Esophagus (tissue), 2 donors: Measurements from ENCODE around the gene DNAAF8. TPM values are rescaled to one million over a fixed set of nuclear protein-coding genes. Genes with fewer than 3 reads are reported as not detected.

Experiments
- H3K27ac ChIP-seq, 2 donors: one replicate each; pipeline ENCODE4 v1.5.1; 2013; ENCODE audit warnings: low read depth in 2 of 2, mild to moderate bottlenecking in 2 of 2, inconsistent platforms in 1 of 2, low read length in 1 of 2, moderate library complexity in 1 of 2
- H3K27me3 ChIP-seq, 2 donors: one replicate each; pipeline ENCODE4 v1.6.1; 2013; ENCODE audit warnings: low read length in 2 of 2, control low read depth in 1 of 2, mild to moderate bottlenecking in 1 of 2; ENCODE audit not compliant: insufficient read depth in 2 of 2, control insufficient read depth in 1 of 2
- H3K36me3 ChIP-seq, 2 donors: one replicate each; pipeline ENCODE4 v1.6.1; 2013; ENCODE audit warnings: low read length in 1 of 2; ENCODE audit not compliant: control insufficient read depth in 2 of 2, insufficient read depth in 2 of 2
- H3K4me1 ChIP-seq, 2 donors: one replicate each; pipeline ENCODE4 v1.6.1; 2013; ENCODE audit warnings: low read length in 1 of 2; ENCODE audit not compliant: control insufficient read depth in 2 of 2, insufficient read depth in 2 of 2
- H3K4me3 ChIP-seq, 2 donors: one replicate each; pipeline ENCODE4 v1.5.1; 2013; ENCODE audit warnings: low read length in 2 of 2, mild to moderate bottlenecking in 2 of 2, low read depth in 1 of 2, moderate library complexity in 1 of 2
- H3K9me3 ChIP-seq, 2 donors: one replicate each; pipeline ENCODE4 v1.6.1; 2013; ENCODE audit warnings: mild to moderate bottlenecking in 2 of 2, low read depth in 1 of 2, low read length in 1 of 2, moderate library complexity in 1 of 2; ENCODE audit not compliant: control insufficient read depth in 2 of 2, insufficient read depth in 1 of 2
- WGBS, 2 donors: extraction: QIAGEN DNeasy Blood & Tissue Kit; methylation state at CpG; one replicate each; pipeline ENCODE4 v1.1.7; 2013; 5-methylcytosine and 5-hydroxymethylcytosine counted together
- polyA plus RNA-seq, 2 donors: library from polyadenylated mRNA; stranded (reverse); fragments of 200-250 nt; gene quantifications; one replicate each; pipeline ENCODE4 v1.2.3, GENCODE V29; 2013
- donor health status: healthy with polysubstance abuse.
- donor health status: Bipolar disorder and iron deficiency.

The DNAAF8 gene
- polyA plus RNA-seq, 2 donors: 0.39 to 0.81 TPM

DNA sequence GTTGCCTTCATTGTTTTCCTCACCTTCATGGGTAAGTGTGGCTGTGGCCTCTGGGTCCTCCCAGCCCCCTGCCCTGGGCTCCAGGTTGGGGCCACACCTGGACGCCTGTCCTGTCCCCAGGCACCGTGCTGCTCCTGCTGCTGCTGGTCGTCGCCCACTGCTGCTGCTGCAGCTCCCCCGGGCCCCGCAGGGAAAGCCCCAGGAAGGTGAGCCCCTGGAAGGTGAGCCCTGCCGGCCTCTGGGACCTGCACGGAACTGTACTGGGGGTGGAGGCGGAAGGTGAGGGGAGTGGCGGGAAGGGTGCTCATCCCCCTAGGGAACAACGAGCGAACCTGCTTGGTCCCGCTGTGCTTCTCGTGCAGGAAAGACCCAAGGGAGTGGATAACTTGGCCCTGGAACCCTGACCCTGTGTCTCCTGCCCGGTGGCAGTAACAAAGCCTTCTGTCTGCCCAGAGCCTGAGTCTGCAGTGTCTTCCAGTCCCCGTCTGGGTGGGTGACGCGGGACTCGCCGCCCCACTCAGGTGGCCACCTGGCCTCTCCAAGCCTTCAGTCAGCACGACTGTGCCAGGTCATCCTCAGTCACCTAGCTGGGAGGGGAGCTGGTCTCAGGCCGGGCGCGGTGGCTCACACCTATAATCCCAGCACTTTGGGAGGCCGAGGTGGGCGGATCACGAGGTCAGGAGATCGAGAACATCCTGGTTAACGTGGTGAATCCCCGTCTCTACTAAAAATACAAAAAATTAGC lies 61.7 kb downstream of the DNAAF8 start:
- H3K9me3 ChIP-seq: no peaks in the 10 kb centered on the region
- peaks cover 7 to 23% of the 10 kb centered on the region in 2 donors for H3K36me3 ChIP-seq
- no peaks in the 10 kb centered on the region for H3K27me3 ChIP-seq
- peaks cover 0 to 10% of the 10 kb centered on the region in 2 donors for H3K4me1 ChIP-seq
- no peak overlapping the region for H3K27ac ChIP-seq
- no peak overlapping the region for H3K4me3 ChIP-seq
- 79 to 89% methylated on average over 30 of the region's 30 CpGs for WGBS, 2 donors

DNA sequence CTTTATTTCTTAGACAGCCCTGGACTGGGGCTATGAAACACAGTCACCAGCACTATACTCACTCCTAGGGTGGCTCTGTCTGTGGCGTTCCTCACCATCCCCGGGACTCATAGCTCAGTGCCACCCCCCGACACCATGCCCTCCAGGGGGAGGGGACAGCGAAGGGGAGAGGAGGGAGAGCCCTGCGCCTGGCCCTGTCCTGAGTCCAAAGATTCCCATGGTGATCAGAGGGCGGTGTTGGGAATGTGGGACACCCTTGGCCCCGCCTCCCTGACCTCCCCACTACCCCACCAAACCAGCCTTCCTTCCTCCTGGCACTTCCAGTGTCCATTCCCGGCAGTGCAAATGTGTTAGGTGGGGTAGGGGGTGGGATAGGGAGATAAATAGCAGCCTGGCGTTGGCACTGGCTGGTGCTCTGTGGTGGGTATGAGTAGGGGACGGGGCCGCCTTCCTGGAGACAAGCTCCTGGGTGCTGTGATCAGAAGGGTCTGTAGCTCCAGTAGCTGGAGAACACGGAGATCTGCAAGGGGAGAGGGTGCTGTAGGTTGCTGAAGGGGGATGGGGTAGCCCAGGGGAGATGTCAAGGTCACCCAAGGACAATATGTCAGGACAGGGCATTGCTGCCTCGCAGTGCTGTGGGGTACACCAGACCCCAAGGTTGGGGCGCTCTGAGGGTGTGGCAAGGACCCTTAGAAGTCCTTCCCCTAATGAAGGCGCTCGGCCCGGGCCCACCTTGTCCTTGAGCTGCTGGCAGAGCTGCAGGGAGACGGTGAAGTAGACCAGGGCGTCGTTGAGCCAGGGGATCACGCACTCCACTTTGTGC lies 62.9 kb downstream of the DNAAF8 start:
- peaks cover 0 to 16% of the 10 kb centered on the region in 2 donors for H3K4me1 ChIP-seq
- no peak overlapping the region for H3K27ac ChIP-seq
- H3K9me3 ChIP-seq: no peaks in the 10 kb centered on the region
- 88 to 91% methylated on average over 20 to 21 of the region's 21 CpGs for WGBS, 2 donors
- H3K36me3 ChIP-seq: peaks cover 7 to 23% of the 10 kb centered on the region in 2 donors
- no peak overlapping the region for H3K4me3 ChIP-seq
- H3K27me3 ChIP-seq: no peaks in the 10 kb centered on the region

DNA sequence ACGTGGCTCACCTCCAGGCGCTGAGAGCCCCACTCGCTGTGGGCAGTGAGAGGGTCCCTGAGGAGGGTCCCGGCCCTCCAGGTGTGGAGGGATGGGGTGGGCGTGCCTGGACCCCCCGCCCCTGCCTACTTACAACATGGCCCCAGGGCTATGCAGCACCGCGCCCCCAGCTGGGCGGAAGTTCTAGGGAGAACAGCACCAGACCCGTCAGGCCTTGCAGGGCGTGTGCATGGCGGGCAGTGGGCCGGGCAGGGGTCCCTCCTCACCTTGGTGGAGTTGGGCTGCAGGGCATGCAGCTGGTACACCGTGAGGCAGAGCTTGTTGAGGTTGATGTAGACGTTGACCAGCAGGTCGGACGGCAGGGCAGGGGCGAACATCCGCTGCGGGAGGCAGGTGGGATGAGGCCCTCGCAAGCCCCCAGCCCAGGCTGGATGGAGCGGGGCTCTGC lies 63.5 kb downstream of the DNAAF8 start:
- Histone ChIP-seq H3K27ac (no peak overlapping the region), H3K36me3 (peaks cover 7 to 23% of the 10 kb centered on the region in 2 donors), H3K4me1 (peaks cover 0 to 16% of the 10 kb centered on the region in 2 donors), H3K27me3 (no peaks in the 10 kb centered on the region), H3K9me3 (no peaks in the 10 kb centered on the region), H3K4me3 (no peak overlapping the region)
- WGBS, 2 donors: 89 to 90% methylated on average over 22 of the region's 22 CpGs

- H3K36me3 ChIP-seq: peaks cover 7 to 23% of the 10 kb centered on the region in 2 donors
- H3K27me3 ChIP-seq: no peaks in the 10 kb centered on the region
- 92 to 94% methylated on average over 16 of the region's 16 CpGs for WGBS, 2 donors
- H3K4me3 ChIP-seq: no peak overlapping the region
- no peak overlapping the region for H3K27ac ChIP-seq
- peaks cover 0 to 16% of the 10 kb centered on the region in 2 donors for H3K4me1 ChIP-seq
- H3K9me3 ChIP-seq: no peaks in the 10 kb centered on the region
Measured at GRCh38 chr16:4798456-4798855, 64.1 kb downstream of the DNAAF8 start.

Other genes with a start within 250 kb of the DNAAF8 start
- 10 to 100 TPM; 12.0 to 12.1 TPM for gene CDIP1, start 195.8 kb upstream of the DNAAF8 start, polyA plus RNA-seq
- under 1 TPM; 0.04 to 0.08 TPM for gene C16orf96, start 178.2 kb upstream of the DNAAF8 start, polyA plus RNA-seq
- 10 to 100 TPM; 18.6 to 34.7 TPM for gene UBALD1, start 119.6 kb upstream of the DNAAF8 start, polyA plus RNA-seq
- gene MGRN1, start 109.7 kb upstream of the DNAAF8 start, polyA plus RNA-seq: 10 to 100 TPM; 10.9 to 15.1 TPM
- gene NUDT16L1, start 41.0 kb upstream of the DNAAF8 start, polyA plus RNA-seq: 10 to 100 TPM; 18.5 to 29.3 TPM
- 10 to 100 TPM in 1 of 2 donors, 1 to 10 TPM in 1; 9.3 to 26.8 TPM for gene ANKS3, start 266 bp upstream of the DNAAF8 start, polyA plus RNA-seq
- 1 to 10 TPM; 4.4 to 8.9 TPM for gene ZNF500, start 32.6 kb downstream of the DNAAF8 start, polyA plus RNA-seq
- under 1 TPM in 1 of 2 donors, not detected in 1; 0.07 TPM for gene SEPTIN12, start 53.8 kb downstream of the DNAAF8 start, polyA plus RNA-seq
- gene SMIM22, start 60.8 kb downstream of the DNAAF8 start, polyA plus RNA-seq: 10 to 100 TPM; 20.1 to 28.6 TPM
- gene ROGDI, start 68.1 kb downstream of the DNAAF8 start, polyA plus RNA-seq: 10 to 100 TPM; 28.7 to 49.5 TPM
- 10 to 100 TPM; 34.3 to 35.6 TPM for gene GLYR1, start 112.8 kb downstream of the DNAAF8 start, polyA plus RNA-seq
- 1 to 10 TPM; 5.1 to 7.7 TPM for gene UBN1, start 112.9 kb downstream of the DNAAF8 start, polyA plus RNA-seq
- gene PPL, start 202.6 kb downstream of the DNAAF8 start, polyA plus RNA-seq: 100 to 1,000 TPM; 561 to 739 TPM
- under 1 TPM; 0.19 to 0.49 TPM for gene SEC14L5, start 223.8 kb downstream of the DNAAF8 start, polyA plus RNA-seq